ENCODE data around the gene PRMT5.

DNA sequence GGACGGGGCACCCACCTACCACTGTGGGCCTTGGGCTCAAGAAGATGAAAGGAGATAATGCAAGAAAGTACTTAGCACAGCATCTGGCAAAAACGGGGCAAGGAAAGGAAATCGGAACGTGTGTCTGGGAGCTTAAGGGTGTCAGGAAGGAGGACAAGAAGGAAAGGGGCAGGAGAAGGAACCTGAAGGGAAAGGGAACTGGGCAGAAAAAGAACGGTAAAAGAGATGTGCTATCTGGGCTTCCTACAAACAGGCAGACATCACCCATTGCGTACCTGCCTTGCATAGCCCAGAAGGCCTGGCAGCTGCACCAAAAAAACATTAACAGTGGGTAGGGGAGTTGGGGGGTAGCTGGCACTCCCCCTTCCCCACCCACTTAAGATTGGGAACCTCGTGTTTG is 47.1 kb downstream of the PRMT5 start:
- TF ChIP-seq, protein P1, sequence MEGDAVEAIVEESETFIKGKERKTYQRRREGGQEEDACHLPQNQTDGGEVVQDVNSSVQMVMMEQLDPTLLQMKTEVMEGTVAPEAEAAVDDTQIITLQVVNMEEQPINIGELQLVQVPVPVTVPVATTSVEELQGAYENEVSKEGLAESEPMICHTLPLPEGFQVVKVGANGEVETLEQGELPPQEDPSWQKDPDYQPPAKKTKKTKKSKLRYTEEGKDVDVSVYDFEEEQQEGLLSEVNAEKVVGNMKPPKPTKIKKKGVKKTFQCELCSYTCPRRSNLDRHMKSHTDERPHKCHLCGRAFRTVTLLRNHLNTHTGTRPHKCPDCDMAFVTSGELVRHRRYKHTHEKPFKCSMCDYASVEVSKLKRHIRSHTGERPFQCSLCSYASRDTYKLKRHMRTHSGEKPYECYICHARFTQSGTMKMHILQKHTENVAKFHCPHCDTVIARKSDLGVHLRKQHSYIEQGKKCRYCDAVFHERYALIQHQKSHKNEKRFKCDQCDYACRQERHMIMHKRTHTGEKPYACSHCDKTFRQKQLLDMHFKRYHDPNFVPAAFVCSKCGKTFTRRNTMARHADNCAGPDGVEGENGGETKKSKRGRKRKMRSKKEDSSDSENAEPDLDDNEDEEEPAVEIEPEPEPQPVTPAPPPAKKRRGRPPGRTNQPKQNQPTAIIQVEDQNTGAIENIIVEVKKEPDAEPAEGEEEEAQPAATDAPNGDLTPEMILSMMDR (conservative IDR thresholded peaks at IDR 0.05) = no peak
- TF ChIP-seq ZFX (IDR thresholded peaks at IDR 0.05) = no peak
